ENCODE data around the gene GSTA3.

GRCh38 chr6:52893221-52893620 is 16.3 kb downstream of the GSTA3 start:
- no peak for TF ChIP-seq POLR2A (IDR thresholded peaks at IDR 0.05)
- TF ChIP-seq CTCF (IDR thresholded peaks at IDR 0.05): no peak
- TF ChIP-seq POLR2AphosphoS5 (IDR thresholded peaks at IDR 0.05; ENCODE audit: insufficient read depth in 1 of 2, low read depth in 1 of 2): no peak
